GM23338 (cell line): Measurements from ENCODE around the gene CYB5R3. TPM values are rescaled to one million over a fixed set of nuclear protein-coding genes. Genes with fewer than 3 reads are reported as not detected.

Experiments
- JUNB ChIP-seq: IDR thresholded peaks from one replicate; pipeline ENCODE4 v1.6.1; 2016; ENCODE audit warnings: antibody characterized with exemption; ENCODE audit not compliant: unreplicated experiment
- NANOG ChIP-seq: IDR thresholded peaks from 2 replicates; pipeline ENCODE4 v1.6.1; 2016; ENCODE audit warnings: antibody characterized with exemption, borderline replicate concordance
- POLR2AphosphoS5 ChIP-seq: IDR thresholded peaks from 2 replicates; pipeline ENCODE4 v1.6.1; 2016; ENCODE audit warnings: antibody characterized with exemption, low read depth
- ZNF114 ChIP-seq: fragments of 250-450 bp; sonication (Bioruptor Pico); IDR thresholded peaks from 2 replicates; pipeline ENCODE4 v1.5.0; 2020; ENCODE audit warnings: mild to moderate bottlenecking, moderate library complexity
- ZNF331 ChIP-seq: fragments of 250-450 bp; sonication (Bioruptor Pico); IDR thresholded peaks from 2 replicates; pipeline ENCODE4 v1.5.0; 2020; ENCODE audit warnings: low read depth, mild to moderate bottlenecking, moderate library complexity
- polyA plus RNA-seq: library from polyadenylated mRNA; unstranded; fragments of >200 nt; fragmentation: Nextera tagmentation; extraction: Ambion mirVana; gene quantifications from 2 replicates; pipeline ENCODE4 v1.2.1, GENCODE V29; 2016
- total RNA-seq: library from RNA; depleted of rRNA; stranded (reverse); fragments of >200 nt; shearing (Covaris generic); gene quantifications from 2 replicates; pipeline ENCODE4 v1.2.3, GENCODE V29; 2014
- TF ChIP-seq, protein P1 (sequence below): fragments of 250-450 bp; sonication (Bioruptor Pico); IDR thresholded peaks from 2 replicates; pipeline ENCODE4 v1.5.0; 2020; ENCODE audit warnings: mild to moderate bottlenecking, moderate library complexity
- TF ChIP-seq, protein P2 (sequence below): IDR thresholded peaks from one replicate; pipeline ENCODE4 v1.6.1; 2018; ENCODE audit warnings: antibody characterized with exemption; ENCODE audit not compliant: unreplicated experiment

The CYB5R3 gene
- total and polyA plus RNA-seq, 2 experiments from 2014 or later, result 76.2 to 76.9 TPM

DNA sequence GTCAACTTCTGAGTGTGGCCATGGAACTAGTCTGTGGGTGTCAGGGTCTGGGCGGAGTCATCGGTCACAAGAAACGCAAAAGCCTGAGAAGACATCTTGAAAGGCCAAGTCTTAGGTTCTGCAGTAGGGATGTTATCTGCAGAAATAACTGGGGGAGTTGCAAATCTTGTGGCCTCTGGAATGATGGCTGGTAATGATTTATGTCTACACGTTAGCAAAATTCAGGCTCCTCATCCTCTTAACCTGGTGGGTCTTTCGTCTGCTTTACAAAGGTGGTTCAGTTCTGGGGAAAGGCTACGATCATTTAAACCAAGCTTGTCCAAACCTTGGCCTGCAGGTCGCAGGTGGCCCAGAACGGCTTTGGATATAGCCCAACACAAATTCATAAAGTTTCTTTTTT is 7.4 kb upstream of the CYB5R3 start (continued):
- TF ChIP-seq, protein P1, sequence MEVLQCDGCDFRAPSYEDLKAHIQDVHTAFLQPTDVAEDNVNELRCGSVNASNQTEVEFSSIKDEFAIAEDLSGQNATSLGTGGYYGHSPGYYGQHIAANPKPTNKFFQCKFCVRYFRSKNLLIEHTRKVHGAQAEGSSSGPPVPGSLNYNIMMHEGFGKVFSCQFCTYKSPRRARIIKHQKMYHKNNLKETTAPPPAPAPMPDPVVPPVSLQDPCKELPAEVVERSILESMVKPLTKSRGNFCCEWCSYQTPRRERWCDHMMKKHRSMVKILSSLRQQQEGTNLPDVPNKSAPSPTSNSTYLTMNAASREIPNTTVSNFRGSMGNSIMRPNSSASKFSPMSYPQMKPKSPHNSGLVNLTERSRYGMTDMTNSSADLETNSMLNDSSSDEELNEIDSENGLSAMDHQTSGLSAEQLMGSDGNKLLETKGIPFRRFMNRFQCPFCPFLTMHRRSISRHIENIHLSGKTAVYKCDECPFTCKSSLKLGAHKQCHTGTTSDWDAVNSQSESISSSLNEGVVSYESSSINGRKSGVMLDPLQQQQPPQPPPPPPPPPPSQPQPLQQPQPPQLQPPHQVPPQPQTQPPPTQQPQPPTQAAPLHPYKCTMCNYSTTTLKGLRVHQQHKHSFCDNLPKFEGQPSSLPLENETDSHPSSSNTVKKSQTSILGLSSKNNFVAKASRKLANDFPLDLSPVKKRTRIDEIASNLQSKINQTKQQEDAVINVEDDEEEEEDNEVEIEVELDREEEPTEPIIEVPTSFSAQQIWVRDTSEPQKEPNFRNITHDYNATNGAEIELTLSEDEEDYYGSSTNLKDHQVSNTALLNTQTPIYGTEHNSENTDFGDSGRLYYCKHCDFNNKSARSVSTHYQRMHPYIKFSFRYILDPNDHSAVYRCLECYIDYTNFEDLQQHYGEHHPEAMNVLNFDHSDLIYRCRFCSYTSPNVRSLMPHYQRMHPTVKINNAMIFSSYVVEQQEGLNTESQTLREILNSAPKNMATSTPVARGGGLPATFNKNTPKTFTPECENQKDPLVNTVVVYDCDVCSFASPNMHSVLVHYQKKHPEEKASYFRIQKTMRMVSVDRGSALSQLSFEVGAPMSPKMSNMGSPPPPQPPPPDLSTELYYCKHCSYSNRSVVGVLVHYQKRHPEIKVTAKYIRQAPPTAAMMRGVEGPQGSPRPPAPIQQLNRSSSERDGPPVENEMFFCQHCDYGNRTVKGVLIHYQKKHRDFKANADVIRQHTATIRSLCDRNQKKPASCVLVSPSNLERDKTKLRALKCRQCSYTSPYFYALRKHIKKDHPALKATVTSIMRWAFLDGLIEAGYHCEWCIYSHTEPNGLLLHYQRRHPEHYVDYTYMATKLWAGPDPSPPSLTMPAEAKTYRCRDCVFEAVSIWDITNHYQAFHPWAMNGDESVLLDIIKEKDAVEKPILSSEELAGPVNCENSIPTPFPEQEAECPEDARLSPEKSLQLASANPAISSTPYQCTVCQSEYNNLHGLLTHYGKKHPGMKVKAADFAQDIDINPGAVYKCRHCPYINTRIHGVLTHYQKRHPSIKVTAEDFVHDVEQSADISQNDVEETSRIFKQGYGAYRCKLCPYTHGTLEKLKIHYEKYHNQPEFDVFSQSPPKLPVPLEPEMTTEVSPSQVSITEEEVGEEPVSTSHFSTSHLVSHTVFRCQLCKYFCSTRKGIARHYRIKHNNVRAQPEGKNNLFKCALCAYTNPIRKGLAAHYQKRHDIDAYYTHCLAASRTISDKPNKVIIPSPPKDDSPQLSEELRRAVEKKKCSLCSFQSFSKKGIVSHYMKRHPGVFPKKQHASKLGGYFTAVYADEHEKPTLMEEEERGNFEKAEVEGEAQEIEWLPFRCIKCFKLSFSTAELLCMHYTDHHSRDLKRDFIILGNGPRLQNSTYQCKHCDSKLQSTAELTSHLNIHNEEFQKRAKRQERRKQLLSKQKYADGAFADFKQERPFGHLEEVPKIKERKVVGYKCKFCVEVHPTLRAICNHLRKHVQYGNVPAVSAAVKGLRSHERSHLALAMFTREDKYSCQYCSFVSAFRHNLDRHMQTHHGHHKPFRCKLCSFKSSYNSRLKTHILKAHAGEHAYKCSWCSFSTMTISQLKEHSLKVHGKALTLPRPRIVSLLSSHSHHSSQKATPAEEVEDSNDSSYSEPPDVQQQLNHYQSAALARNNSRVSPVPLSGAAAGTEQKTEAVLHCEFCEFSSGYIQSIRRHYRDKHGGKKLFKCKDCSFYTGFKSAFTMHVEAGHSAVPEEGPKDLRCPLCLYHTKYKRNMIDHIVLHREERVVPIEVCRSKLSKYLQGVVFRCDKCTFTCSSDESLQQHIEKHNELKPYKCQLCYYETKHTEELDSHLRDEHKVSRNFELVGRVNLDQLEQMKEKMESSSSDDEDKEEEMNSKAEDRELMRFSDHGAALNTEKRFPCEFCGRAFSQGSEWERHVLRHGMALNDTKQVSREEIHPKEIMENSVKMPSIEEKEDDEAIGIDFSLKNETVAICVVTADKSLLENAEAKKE, result no peak
- TF ChIP-seq ZNF331 (CRISPR knock-in tag), result no peak
- TF ChIP-seq JUNB, result no peak
- TF ChIP-seq POLR2AphosphoS5, result no peak
- no peak for TF ChIP-seq NANOG
- TF ChIP-seq, protein P2, sequence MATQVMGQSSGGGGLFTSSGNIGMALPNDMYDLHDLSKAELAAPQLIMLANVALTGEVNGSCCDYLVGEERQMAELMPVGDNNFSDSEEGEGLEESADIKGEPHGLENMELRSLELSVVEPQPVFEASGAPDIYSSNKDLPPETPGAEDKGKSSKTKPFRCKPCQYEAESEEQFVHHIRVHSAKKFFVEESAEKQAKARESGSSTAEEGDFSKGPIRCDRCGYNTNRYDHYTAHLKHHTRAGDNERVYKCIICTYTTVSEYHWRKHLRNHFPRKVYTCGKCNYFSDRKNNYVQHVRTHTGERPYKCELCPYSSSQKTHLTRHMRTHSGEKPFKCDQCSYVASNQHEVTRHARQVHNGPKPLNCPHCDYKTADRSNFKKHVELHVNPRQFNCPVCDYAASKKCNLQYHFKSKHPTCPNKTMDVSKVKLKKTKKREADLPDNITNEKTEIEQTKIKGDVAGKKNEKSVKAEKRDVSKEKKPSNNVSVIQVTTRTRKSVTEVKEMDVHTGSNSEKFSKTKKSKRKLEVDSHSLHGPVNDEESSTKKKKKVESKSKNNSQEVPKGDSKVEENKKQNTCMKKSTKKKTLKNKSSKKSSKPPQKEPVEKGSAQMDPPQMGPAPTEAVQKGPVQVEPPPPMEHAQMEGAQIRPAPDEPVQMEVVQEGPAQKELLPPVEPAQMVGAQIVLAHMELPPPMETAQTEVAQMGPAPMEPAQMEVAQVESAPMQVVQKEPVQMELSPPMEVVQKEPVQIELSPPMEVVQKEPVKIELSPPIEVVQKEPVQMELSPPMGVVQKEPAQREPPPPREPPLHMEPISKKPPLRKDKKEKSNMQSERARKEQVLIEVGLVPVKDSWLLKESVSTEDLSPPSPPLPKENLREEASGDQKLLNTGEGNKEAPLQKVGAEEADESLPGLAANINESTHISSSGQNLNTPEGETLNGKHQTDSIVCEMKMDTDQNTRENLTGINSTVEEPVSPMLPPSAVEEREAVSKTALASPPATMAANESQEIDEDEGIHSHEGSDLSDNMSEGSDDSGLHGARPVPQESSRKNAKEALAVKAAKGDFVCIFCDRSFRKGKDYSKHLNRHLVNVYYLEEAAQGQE, result no peak
- no peak for TF ChIP-seq ZNF114 (CRISPR knock-in tag)
